Trophoblast cell (in vitro differentiated cells and primary cell): Measurements from ENCODE around the gene CCDC182.

Source experiments
- DNase-seq, 2 donors: peaks; one replicate each; pipeline ENCODE4 v3.0.0-alpha.2; 2016
- H2AFZ ChIP-seq: 2 replicates; pipeline ENCODE4 v1.6.1; 2013; ENCODE audit warnings: low read length, moderate library complexity, mild to moderate bottlenecking; ENCODE audit not compliant: insufficient read depth, poor library complexity
- H2AK5ac ChIP-seq: 2 replicates; pipeline ENCODE4 v1.6.1; 2013; ENCODE audit warnings: mild to moderate bottlenecking, low read length
- H2BK120ac ChIP-seq: 2 replicates; pipeline ENCODE4 v1.6.1; 2013; ENCODE audit warnings: low read length, mild to moderate bottlenecking, moderate library complexity; ENCODE audit not compliant: insufficient read depth, poor library complexity
- H2BK12ac ChIP-seq: 2 replicates; pipeline ENCODE4 v1.6.1; 2013; ENCODE audit warnings: mild to moderate bottlenecking, low read length, moderate library complexity
- H2BK5ac ChIP-seq: 2 replicates; pipeline ENCODE4 v1.6.1; 2013; ENCODE audit warnings: low read length, low read depth, moderate library complexity, mild to moderate bottlenecking; ENCODE audit not compliant: poor library complexity
- H3K14ac ChIP-seq: 2 replicates; pipeline ENCODE4 v1.6.1; 2013; ENCODE audit warnings: mild to moderate bottlenecking, low read length
- H3K18ac ChIP-seq: 2 replicates; pipeline ENCODE4 v1.6.1; 2013; ENCODE audit warnings: mild to moderate bottlenecking, low read length
- H3K23ac ChIP-seq: 2 replicates; pipeline ENCODE4 v1.6.1; 2013; ENCODE audit warnings: low read length
- H3K27ac ChIP-seq: 2 replicates; pipeline ENCODE4 v1.5.1; 2013; ENCODE audit warnings: low read depth, mild to moderate bottlenecking, inconsistent platforms, low read length, moderate library complexity
- H3K27me3 ChIP-seq: 2 replicates; pipeline ENCODE4 v1.6.1; 2013; ENCODE audit warnings: inconsistent platforms, mild to moderate bottlenecking, low read length, moderate library complexity; ENCODE audit not compliant: insufficient read depth
- H3K36me3 ChIP-seq, 2 experiments: 1 replicate in 1 of 2; 2 replicates in 1 of 2; pipeline ENCODE4 v1.6.1; 2013; ENCODE audit warnings: low read length in 2 of 2, mild to moderate bottlenecking in 2 of 2, moderate library complexity in 1 of 2; ENCODE audit not compliant: insufficient read depth in 2 of 2, control insufficient read depth in 1 of 2
- H3K4ac ChIP-seq: 2 replicates; pipeline ENCODE4 v1.6.1; 2013; ENCODE audit warnings: low read depth, mild to moderate bottlenecking, low read length, moderate library complexity
- H3K4me1 ChIP-seq, 2 experiments: 1 replicate in 1 of 2; 2 replicates in 1 of 2; pipeline ENCODE4 v1.6.1; 2013; ENCODE audit warnings: low read length in 2 of 2, mild to moderate bottlenecking in 2 of 2, moderate library complexity in 1 of 2; ENCODE audit not compliant: insufficient read depth in 2 of 2, control insufficient read depth in 1 of 2
- H3K4me2 ChIP-seq: 2 replicates; pipeline ENCODE4 v1.6.1; 2013; ENCODE audit warnings: inconsistent platforms, mild to moderate bottlenecking, low read length, moderate library complexity
- H3K4me3 ChIP-seq: 2 replicates; pipeline ENCODE4 v1.5.1; 2013; ENCODE audit warnings: mild to moderate bottlenecking, low read depth, low read length, inconsistent platforms
- H3K79me1 ChIP-seq: one replicate; pipeline ENCODE4 v1.6.1; 2013; ENCODE audit warnings: low read length
- H3K79me2 ChIP-seq: 2 replicates; pipeline ENCODE4 v1.6.1; 2013; ENCODE audit warnings: low read length, mild to moderate bottlenecking; ENCODE audit not compliant: control insufficient read depth, insufficient read depth, poor library complexity
- H3K9ac ChIP-seq: 2 replicates; pipeline ENCODE4 v1.6.1; 2013; ENCODE audit warnings: mild to moderate bottlenecking, low read length
- H3K9me3 ChIP-seq: 2 replicates; pipeline ENCODE4 v1.6.1; 2013; ENCODE audit warnings: low read depth, mild to moderate bottlenecking, control low read depth, inconsistent platforms, low read length; ENCODE audit not compliant: insufficient read depth
- H4K12ac ChIP-seq: 2 replicates; pipeline ENCODE4 v1.6.1; 2013; ENCODE audit warnings: low read depth, mild to moderate bottlenecking, low read length, moderate library complexity
- H4K8ac ChIP-seq: 2 replicates; pipeline ENCODE4 v1.6.1; 2013; ENCODE audit warnings: low read depth, mild to moderate bottlenecking, low read length, moderate library complexity
- H4K91ac ChIP-seq: one replicate; pipeline ENCODE4 v1.6.1; 2013; ENCODE audit warnings: low read depth, mild to moderate bottlenecking, low read length, moderate library complexity
- WGBS: extraction: QIAGEN DNeasy Blood & Tissue Kit; methylation state at CpG from one replicate; pipeline ENCODE4 v1.1.7; 2013; ENCODE audit warnings: missing lambda C conversion rate; ENCODE audit not compliant: insufficient read length, insufficient coverage; ENCODE audit errors: extremely low coverage; 5-methylcytosine and 5-hydroxymethylcytosine counted together

The CCDC182 gene

DNA sequence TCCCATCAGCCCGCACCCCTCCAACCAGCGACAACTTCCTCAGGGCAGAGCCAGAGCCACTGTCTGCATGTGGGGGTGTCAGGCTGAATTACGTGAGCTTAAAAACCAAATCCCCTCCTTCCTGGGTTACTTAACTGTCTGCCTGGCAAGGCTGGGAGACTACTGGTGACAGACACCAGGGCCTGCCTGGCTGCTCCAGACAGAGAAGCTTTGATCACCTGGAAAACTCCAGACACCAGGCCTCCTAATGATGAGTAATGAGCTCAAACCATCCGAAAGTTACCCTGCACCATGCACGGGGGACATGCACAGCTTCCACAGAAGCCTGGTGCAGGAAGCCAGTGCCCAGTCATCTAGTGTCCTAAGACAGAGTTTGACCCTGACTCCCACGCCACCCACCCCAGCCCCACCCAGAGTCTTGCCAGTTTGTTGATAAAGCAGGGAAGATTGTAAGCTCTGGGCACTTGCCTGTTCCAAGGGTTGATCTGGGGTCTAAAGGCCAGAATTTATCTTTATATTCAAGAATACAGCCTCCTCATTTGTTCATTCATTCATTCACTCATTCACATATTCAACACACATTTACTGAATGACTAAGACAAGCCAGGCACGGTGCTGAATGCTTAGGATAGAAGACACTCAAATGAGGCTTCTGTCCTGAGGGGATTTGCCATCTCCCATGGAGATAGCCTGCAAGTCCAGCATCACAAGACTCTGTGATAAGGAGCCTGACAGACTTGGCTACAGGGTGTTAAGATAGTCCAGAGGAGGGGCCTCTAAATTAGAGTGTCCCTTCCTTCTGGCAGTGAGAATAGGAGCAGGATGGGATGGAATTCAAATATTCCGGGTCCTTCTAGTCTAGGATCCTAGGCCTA is 7.2 kb upstream of the CCDC182 start:
- Histone ChIP-seq H4K91ac (peak overlapping the region; percentile 98), H4K8ac (peak overlapping the region; percentile 80), H3K4me1 (peaks cover 30 to 38% of the 10 kb centered on the region in 2 experiments), H3K4me2 (no peak overlapping the region), H3K79me2 (peaks cover 8% of the 10 kb centered on the region), H2AK5ac (no peak overlapping the region), H3K23ac (no peak overlapping the region), H3K14ac (peak overlapping the region; percentile 80), H2BK5ac (peak overlapping the region; percentile 97), H2BK120ac (peak overlapping the region; percentile 95), H2AFZ (no peak overlapping the region), H3K18ac (peak overlapping the region; percentile 55), H3K27me3 (no peaks in the 10 kb centered on the region), H3K4ac (peak overlapping the region; percentile 41), H3K9ac (no peak overlapping the region), H3K36me3 (no peaks in the 10 kb centered on the region), H2BK12ac (peak overlapping the region; percentile 79), H3K9me3 (no peaks in the 10 kb centered on the region), H3K79me1 (peaks cover 37% of the 10 kb centered on the region), H3K4me3 (no peak overlapping the region), H4K12ac (no peak overlapping the region), H3K27ac (peak overlapping the region; percentile 98)
- no peak for DNase-seq
- no CpG with 5 or more reads among the region's 8 CpGs for WGBS

DNA sequence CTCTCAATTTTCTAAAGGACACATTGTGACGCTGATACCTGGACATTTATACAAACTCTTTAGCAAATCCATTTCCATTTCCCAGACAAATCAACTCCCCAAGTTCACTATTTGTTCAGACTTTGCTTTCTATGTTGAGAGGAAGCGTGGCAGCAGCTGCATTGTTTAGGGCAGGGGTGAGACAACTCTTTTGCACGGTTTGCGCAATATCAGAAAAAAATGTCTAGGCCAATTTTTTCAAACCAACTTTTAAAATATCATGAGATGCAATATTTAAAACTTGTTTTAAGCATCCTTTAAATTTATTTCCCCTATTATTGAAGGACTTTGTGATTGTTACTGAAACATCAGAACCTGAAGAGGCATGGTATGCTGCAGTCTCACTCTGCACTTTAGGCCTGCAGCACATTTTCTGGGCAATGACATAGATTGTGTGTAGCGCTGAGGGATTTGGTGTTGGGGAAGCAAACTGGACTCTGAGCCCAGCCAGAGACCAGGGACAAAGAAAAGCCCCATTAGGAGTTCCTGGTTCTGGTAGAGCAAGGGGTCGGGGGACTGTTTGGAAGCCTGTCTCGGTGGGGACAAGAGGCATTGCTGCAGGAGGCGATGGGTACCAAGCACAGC is 6.4 kb upstream of the CCDC182 start:
- Histone ChIP-seq H2BK5ac (peak overlapping the region; percentile 97), H3K4ac (peak overlapping the region; percentile 89), H4K91ac (peak overlapping the region; percentile 99), H4K8ac (peak overlapping the region; percentile 87), H3K9ac (no peak overlapping the region), H2AK5ac (peak overlapping the region; percentile 91), H3K27me3 (no peaks in the 10 kb centered on the region), H3K4me3 (no peak overlapping the region), H3K27ac (peak overlapping the region; percentile 98), H3K4me2 (peak overlapping the region; percentile 2), H3K23ac (no peak overlapping the region), H3K14ac (peak overlapping the region; percentile 89), H3K4me1 (peaks cover 30 to 38% of the 10 kb centered on the region in 2 experiments), H2AFZ (peak overlapping the region; percentile 81), H3K79me1 (peaks cover 37% of the 10 kb centered on the region), H3K36me3 (no peaks in the 10 kb centered on the region), H2BK120ac (peak overlapping the region; percentile 95), H3K79me2 (peaks cover 8% of the 10 kb centered on the region), H4K12ac (peak overlapping the region; percentile 72), H3K9me3 (no peaks in the 10 kb centered on the region), H2BK12ac (peak overlapping the region; percentile 99), H3K18ac (peak overlapping the region; percentile 69)
- no CpG with 5 or more reads among the region's 8 CpGs for WGBS
- DNase-seq = no peak

DNA sequence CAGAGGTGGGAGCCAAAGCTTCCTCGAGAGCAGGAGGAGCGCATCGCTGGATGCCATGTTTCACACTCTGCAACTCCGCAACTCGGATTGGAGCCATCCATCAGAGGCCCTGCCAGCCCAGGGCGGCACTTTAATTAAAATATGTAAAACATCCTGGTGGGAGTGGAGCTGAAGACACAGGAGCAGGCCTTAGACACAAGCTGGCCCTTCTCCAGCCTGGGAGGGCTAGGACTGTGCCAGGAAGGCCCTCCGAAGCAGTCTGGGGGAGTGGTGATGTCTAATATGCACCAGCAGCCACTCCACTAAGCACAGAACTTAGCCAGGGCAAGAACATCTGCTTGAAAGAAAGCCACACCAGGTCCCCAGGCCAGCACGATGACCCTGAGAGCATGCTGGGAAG is 5.8 kb upstream of the CCDC182 start:
- peak overlapping the region; percentile 99 for H2BK12ac ChIP-seq
- no CpG with 5 or more reads among the region's 8 CpGs for WGBS
- H3K9me3 ChIP-seq = no peaks in the 10 kb centered on the region
- H4K12ac ChIP-seq = peak overlapping the region; percentile 3
- H3K27ac ChIP-seq = peak overlapping the region; percentile 98
- H3K4me2 ChIP-seq = no peak overlapping the region
- peak overlapping the region; percentile 91 for H2AK5ac ChIP-seq
- peak overlapping the region; percentile 81 for H2AFZ ChIP-seq
- H4K91ac ChIP-seq = peak overlapping the region; percentile 99
- no peak overlapping the region for H3K23ac ChIP-seq
- H3K4ac ChIP-seq = peak overlapping the region; percentile 89
- H4K8ac ChIP-seq = peak overlapping the region; percentile 87
- H3K79me1 ChIP-seq = peaks cover 34% of the 10 kb centered on the region
- H2BK120ac ChIP-seq = peak overlapping the region; percentile 94
- DNase-seq = no peak
- no peak overlapping the region for H3K4me3 ChIP-seq
- no peak overlapping the region for H3K9ac ChIP-seq
- H3K36me3 ChIP-seq = no peaks in the 10 kb centered on the region
- H2BK5ac ChIP-seq = peak overlapping the region; percentile 96
- peaks cover 26 to 34% of the 10 kb centered on the region in 2 experiments for H3K4me1 ChIP-seq
- H3K14ac ChIP-seq = peak overlapping the region; percentile 89
- H3K27me3 ChIP-seq = no peaks in the 10 kb centered on the region
- H3K79me2 ChIP-seq = peaks cover 6% of the 10 kb centered on the region
- H3K18ac ChIP-seq = peak overlapping the region; percentile 69

DNA sequence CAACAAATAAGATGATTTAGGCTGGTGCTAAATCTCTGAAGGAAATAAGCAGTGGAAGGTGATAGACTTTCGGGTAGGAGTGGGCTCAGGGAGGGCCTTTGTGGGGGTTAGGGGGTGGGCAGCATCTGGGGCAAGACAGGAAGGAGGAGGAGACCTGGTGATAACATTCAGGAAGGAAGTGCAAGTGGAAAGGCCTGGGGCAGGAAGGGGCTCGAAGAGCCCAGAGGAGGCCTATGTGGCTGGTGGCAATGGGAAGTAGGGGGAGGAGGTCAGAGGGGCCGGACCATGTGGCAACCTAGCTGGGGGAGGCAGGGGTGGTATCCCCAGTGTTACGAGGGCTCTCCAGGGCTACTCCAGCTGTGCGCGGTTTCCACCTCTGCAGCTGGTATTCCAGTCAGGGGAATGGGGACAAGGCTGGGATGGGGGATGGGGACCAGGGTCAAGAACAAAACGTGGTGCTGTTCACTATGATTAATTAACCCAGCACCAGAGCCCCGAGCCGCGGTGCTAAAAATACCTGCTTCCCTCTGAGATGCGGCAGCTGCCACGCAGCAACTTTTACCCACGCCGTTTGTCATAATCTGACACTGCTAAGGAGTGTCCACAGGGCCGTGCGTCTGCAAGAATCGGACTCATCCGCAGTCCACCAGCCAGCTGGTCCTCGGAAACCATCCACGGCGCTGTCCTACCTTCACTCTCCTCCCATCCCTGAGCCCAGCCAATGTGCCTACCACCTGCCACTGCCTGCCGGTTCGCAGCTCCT is 5.2 kb upstream of the CCDC182 start:
- H2BK5ac ChIP-seq = peak overlapping the region; percentile 96
- H3K36me3 ChIP-seq = no peaks in the 10 kb centered on the region
- peak overlapping the region; percentile 98 for H3K27ac ChIP-seq
- peaks cover 32% of the 10 kb centered on the region for H3K79me1 ChIP-seq
- no peak overlapping the region for H3K4me2 ChIP-seq
- H3K18ac ChIP-seq = peak overlapping the region; percentile 69
- H4K91ac ChIP-seq = peak overlapping the region; percentile 99
- peak overlapping the region; percentile 89 for H3K14ac ChIP-seq
- peaks cover 6% of the 10 kb centered on the region for H3K79me2 ChIP-seq
- no peak overlapping the region for H3K9ac ChIP-seq
- peak overlapping the region; percentile 89 for H3K4ac ChIP-seq
- peak overlapping the region; percentile 99 for H2BK12ac ChIP-seq
- H4K8ac ChIP-seq = peak overlapping the region; percentile 87
- no peaks in the 10 kb centered on the region for H3K27me3 ChIP-seq
- H3K9me3 ChIP-seq = no peaks in the 10 kb centered on the region
- H3K23ac ChIP-seq = no peak overlapping the region
- no peak overlapping the region for H4K12ac ChIP-seq
- no peak overlapping the region for H3K4me3 ChIP-seq
- peak overlapping the region; percentile 94 for H2BK120ac ChIP-seq
- H2AFZ ChIP-seq = peak overlapping the region; percentile 7
- DNase-seq = no peak
- WGBS = no CpG with 5 or more reads among the region's 23 CpGs
- H2AK5ac ChIP-seq = peak overlapping the region; percentile 91
- H3K4me1 ChIP-seq = peaks cover 22 to 31% of the 10 kb centered on the region in 2 experiments
